Measurements from ENCODE around the gene KCNAB3.

KCNAB3 gene

DNA sequence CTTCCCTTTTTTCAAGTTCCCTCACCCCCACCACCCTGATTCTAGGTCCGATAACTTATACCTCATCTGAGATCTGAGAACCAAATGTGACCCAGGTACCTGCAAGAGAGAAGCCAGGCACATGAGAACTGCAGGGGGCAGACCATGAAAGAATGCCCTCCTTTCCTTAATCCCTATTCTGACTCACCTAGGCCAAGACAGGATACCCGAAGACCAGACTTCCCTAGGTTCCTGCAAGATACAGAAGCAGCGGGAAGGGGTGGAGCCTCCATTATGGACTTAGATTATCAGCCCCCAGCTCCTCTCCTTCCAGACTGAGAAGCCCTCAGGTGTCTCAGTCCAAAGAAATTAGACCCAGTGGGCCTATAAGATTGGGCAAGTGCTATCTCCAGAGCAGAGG lies 2.1 kb downstream of the KCNAB3 start:
- DNase-seq (ENCODE audit: low spot score) = no peak
- TF ChIP-seq, protein P1, sequence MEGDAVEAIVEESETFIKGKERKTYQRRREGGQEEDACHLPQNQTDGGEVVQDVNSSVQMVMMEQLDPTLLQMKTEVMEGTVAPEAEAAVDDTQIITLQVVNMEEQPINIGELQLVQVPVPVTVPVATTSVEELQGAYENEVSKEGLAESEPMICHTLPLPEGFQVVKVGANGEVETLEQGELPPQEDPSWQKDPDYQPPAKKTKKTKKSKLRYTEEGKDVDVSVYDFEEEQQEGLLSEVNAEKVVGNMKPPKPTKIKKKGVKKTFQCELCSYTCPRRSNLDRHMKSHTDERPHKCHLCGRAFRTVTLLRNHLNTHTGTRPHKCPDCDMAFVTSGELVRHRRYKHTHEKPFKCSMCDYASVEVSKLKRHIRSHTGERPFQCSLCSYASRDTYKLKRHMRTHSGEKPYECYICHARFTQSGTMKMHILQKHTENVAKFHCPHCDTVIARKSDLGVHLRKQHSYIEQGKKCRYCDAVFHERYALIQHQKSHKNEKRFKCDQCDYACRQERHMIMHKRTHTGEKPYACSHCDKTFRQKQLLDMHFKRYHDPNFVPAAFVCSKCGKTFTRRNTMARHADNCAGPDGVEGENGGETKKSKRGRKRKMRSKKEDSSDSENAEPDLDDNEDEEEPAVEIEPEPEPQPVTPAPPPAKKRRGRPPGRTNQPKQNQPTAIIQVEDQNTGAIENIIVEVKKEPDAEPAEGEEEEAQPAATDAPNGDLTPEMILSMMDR (IDR thresholded peaks at IDR 0.05; ENCODE audit: extremely low read depth, missing control alignments) = no peak

DNA sequence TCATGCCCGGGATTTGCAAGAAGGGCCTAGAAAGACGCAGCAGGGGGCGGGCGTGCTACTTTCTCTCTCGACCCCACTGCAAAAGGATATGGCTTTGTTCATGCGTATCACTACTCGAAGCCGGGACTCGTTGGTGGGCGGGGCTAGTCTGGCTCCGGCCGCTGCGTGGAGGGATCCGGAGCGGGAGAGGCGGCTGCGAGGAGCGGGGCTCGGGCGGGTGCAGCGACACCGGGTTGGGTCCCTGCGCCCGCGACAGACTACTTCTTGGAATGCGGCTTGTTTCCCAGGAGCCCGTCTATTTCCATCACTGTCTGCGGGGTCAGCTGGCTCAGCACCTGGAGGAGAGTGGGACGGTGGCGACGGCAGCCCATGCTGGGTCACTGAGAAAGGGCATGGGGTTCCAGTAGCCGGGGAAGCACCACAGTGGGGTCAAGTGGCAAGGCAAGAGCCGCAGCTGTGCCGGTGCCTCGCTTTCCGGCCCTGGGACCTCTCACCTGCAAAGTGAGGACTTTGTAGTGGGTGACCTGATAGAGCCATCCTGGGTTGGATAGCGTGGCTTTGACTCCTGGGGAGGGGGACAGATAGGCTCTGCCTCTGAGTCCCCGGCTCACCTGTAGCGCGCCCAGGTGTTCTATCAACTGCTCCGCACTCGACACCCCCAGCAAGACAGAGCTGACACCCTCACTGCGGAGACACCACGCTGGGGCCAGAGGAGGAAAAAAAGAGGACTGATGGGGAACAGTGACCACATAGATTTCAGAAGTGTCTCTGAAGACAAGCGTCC lies 6.6 kb downstream of the KCNAB3 start:
- peak; percentile 82 for DNase-seq (ENCODE audit: low spot score)
- TF ChIP-seq, protein P1 (IDR thresholded peaks at IDR 0.05; ENCODE audit: extremely low read depth, missing control alignments) = no peak

DNA sequence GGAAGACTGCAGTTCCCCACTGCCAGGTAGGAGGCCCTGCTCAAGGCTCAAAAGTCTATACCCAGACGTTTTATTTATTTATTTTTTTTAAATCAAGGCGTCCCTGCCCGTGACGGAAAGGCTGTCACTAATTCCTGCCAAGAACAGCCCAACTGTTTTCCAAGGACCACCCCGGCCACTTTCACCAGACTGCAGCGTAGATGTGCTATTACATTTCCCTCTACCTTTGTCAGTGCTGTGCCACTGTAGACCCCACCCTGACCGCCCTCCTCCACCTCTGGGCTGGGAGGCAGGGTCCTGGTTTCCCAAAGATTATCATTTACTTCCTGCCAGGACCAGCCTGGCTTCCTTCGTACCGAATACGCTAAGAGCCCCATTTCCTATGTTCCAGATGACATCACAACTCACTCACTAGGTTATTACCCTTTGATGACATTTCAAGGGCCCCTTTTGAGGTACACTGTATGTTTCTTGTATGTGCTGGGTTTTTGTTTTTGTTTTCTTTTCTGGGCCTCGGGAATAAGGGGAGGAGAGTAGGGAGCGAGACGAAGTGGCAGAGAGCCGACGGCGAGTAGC lies 7.3 kb downstream of the KCNAB3 start:
- DNase-seq (ENCODE audit: low spot score) = no peak

DNA sequence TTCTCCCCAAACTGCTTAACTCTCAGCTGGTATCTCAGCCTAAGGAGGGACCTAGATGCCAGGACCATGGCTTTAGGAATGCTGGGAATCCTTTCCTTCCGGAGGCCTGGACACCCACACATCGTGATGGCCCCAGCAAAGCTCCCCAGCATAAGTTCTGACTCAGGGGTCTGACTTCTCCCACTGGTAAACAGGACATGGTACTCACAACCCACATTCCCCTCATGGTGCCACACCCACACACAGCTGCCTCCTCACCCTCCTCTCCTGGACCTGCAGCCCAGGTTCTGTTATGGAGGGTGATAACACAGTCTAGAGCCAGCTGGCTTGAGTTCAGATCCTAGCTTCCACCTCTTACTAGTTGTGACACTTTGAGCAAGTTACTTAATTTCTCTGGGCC lies 12.8 kb downstream of the KCNAB3 start:
- no peak for DNase-seq (ENCODE audit: low spot score)
- TF ChIP-seq, protein P1 (IDR thresholded peaks at IDR 0.05; ENCODE audit: extremely low read depth, missing control alignments) = no peak

More for the DNA sequence above, 7.3 kb downstream of the KCNAB3 start:
- TF ChIP-seq, protein P1 (IDR thresholded peaks at IDR 0.05; ENCODE audit: extremely low read depth, missing control alignments) = no peak

DNA sequence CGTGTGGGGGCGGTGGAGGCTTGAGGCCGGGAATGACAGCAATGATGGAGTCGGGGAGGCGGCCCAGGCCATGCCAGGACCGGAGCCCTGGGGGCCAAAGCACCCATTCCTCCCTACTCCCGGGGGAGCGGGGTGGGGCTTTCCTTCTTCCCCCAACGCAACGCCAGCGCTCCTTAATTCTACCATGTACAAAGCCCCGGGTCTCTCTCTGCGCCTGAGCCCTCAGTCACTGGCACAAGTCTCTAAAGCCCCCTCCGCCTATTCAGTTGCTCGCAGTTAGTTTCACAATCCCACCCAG lies 13.3 kb downstream of the KCNAB3 start:
- TF ChIP-seq, protein P1 (IDR thresholded peaks at IDR 0.05; ENCODE audit: extremely low read depth, missing control alignments) = no peak
- no peak for DNase-seq (ENCODE audit: low spot score)

DNA sequence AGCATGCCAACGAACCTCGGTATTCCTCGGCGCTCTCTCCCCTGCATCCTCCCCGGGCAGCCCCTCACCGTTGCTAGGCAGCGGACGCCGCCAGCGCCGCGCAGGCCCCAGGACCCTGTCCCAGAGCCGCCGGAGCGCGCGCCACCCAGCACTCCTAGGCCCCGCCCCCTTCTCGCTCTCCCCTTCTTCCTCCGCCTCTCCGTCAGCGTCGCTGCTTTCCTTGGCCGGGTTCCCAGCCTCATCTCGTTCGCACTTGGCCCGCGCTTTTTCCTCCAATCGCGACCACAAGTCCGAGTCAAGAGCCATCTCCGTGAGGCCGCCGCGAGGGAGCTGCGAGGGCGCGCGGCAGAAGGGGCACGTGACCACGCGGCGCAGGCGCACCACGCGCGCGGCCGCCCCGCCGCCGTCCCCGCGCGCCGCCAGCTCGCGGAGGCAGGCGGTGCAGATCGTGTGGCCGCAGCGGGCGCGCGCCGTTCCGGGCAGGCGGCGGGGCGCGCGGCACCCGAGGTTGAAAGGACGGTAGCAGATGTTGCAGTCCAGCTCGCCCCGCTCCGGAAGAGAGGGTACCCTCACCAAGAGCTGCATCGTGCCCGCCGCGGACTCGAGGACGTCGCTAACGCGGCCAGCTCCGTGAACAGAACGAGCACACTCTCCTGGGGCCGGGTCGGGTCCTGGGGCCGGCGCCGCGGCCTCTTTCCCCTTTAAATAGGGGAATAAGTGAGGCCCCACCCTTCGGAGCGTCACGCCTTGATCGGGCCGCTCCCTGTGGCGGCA lies 13.9 kb downstream of the KCNAB3 start, which contains the start of gene RNF227:
Gene RNF227 (minus strand): TSS at position 679 of the 774 bp plus-strand sequence. CDS start 94 bp downstream, at position 585.
- TF ChIP-seq, protein P1 (IDR thresholded peaks at IDR 0.05; ENCODE audit: extremely low read depth, missing control alignments) = no peak
- DNase-seq (ENCODE audit: low spot score) = peak; percentile 92

DNA sequence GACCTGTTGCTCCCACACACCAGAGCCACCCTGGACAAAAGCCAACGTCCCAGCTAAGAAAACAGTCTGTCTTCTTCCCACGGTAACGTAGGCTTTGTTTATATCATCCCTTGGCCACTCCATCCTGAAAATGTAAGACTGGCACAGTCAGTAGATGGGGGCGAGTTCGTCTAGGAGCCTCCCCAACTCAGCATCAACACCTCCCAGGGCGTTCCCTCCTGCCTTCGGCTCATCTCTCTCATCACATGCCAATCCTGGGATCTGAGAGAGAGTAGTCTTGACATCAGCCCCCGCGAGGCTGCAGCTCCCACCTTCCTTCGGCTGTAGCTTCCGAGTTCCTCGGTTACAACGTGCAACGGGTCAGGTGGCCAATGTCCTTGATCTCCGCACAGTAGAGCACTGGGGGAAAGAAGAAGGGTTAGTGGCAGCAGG lies 14.5 kb downstream of the KCNAB3 start:
- TF ChIP-seq, protein P1 (IDR thresholded peaks at IDR 0.05; ENCODE audit: extremely low read depth, missing control alignments) = no peak
- DNase-seq (ENCODE audit: low spot score) = peak; percentile 58

All from GM20000 (cell line).